ENCODE results near the gene IGFBP2.

The IGFBP2 gene

DNA sequence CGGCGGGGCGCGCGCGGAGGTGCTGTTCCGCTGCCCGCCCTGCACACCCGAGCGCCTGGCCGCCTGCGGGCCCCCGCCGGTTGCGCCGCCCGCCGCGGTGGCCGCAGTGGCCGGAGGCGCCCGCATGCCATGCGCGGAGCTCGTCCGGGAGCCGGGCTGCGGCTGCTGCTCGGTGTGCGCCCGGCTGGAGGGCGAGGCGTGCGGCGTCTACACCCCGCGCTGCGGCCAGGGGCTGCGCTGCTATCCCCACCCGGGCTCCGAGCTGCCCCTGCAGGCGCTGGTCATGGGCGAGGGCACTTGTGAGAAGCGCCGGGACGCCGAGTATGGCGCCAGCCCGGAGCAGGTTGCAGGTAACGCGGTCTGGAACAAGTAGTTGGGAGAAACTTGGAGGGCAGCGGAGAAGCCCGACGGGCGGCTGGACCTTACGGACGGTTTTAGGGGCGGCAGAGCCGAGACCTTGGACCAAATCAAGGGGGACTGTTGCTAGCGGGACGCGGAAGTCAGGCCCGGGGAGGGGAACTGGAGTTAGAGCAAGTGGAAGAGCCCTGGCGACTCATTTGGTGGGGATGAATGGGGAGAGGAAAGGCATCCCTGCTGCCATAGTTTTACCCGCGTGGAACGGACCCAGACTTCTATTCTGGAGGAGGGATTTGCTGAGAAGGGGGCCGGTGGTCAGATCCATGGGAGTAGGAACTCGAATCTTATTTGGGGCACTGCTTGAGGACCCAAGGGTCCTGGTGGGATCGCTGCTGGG lies 573 bp downstream of the IGFBP2 start:
- no peak for DNase-seq (ENCODE audit: low read depth)
- TF ChIP-seq, protein P1, sequence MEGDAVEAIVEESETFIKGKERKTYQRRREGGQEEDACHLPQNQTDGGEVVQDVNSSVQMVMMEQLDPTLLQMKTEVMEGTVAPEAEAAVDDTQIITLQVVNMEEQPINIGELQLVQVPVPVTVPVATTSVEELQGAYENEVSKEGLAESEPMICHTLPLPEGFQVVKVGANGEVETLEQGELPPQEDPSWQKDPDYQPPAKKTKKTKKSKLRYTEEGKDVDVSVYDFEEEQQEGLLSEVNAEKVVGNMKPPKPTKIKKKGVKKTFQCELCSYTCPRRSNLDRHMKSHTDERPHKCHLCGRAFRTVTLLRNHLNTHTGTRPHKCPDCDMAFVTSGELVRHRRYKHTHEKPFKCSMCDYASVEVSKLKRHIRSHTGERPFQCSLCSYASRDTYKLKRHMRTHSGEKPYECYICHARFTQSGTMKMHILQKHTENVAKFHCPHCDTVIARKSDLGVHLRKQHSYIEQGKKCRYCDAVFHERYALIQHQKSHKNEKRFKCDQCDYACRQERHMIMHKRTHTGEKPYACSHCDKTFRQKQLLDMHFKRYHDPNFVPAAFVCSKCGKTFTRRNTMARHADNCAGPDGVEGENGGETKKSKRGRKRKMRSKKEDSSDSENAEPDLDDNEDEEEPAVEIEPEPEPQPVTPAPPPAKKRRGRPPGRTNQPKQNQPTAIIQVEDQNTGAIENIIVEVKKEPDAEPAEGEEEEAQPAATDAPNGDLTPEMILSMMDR (IDR thresholded peaks at IDR 0.05; ENCODE audit: low read depth, low read length, missing control alignments) = no peak
- H3K4me3 ChIP-seq (ENCODE audit: low read depth, low read length) = no peak overlapping the region

DNA sequence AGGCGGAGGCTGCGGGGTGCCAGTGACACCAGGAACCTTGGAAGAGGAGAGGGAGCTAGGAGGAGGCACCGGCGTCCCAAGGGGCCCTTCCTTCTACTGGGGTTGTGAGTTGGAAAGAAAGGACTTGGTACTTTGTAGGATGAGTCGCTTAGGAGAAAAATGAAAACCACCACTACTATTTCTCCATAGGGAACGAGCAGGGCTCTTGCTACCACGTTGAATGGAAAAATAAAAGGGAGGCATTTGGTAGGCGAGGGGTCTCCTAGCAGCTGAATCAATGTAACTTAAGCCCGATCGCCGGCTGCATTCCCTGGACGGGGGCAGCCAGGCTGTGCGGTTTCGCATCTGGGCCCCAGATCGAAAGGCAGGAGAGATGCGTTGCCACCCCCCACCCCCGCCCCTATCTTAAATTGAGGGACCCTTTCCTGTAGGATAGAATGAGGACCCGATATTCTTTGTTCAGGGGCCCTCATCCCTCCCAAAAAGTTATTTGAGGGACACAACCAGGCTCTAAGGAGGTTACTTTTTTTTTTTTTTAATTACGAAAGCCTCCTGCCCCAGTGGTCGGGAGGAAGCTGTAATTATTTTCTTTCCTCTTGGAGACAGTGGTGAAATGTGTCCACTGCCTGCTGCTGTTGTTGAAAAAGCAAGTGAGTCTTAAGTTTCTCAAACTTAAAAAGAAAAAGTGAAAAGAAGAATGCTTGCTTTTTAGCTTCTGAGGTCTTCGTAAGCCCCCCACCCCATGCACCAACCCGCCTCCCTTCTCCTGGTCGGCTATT lies 1.3 kb downstream of the IGFBP2 start:
- no peak overlapping the region for H3K4me3 ChIP-seq (ENCODE audit: low read depth, low read length)
- no peak for DNase-seq (ENCODE audit: low read depth)
- TF ChIP-seq, protein P1 (IDR thresholded peaks at IDR 0.05; ENCODE audit: low read depth, low read length, missing control alignments) = no peak

DNA sequence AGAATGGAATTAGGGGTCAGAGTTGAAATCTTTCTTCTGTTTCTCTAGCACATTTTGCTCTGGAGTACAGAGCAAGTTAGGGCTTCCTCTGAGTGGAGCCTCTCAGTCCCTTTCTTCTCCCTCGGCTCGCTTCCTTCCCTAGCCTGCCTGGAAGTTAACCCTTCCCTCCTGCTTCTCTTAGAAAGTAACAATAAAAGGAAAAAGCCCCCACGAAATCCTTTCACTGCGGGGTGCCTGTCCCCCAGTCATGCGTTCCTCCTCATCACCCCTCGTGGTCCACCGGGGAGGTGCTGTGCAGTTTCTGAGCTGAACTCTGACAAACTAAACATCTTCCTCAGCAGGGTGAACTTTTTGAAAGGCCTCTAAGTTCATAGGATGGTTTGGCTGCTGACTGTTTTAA lies 2.0 kb downstream of the IGFBP2 start:
- DNase-seq (ENCODE audit: low read depth) = no peak
- TF ChIP-seq, protein P1 (IDR thresholded peaks at IDR 0.05; ENCODE audit: low read depth, low read length, missing control alignments) = no peak
- H3K4me3 ChIP-seq (ENCODE audit: low read depth, low read length) = no peak overlapping the region

DNA sequence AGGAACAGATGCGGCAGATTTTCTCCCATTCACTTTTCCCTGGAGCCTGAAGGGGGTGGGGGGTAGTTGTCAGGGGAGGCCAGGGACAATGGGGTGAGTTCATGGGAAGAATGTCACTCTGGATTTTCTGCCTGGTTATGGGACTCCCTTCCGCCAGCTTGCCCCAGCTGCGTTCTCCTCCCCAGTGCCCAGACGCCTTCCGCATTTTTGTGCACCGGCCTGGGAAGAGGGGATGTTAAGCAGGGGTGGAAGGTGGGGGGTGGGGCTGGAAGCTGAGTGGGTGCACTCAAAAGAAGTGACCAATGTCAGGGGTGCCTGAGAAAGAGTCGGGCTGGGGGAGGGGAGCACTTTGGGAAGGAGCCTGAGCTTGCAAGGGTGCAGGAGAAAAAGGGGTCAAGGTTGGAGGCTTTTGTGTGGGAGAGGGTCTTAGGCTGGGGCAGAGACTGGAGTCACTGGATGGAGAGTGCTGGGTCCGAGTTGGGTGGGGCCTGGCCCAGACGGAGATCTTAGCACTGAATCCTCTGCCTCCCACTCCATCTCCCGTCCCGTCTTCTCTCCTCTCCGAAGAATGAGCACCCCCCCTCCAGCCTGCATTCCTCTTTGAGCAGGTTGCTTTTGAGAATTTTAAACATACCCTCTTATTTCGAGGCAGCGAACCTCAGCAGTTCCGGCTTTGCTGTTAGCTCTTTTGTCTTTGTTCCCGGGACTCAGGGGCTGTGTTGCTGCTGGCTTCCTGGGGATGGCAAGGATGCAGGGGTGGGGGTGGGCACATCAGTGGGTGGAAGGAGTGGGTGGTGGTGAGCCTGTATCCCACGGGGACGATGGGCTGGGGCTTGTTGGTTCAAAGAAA lies 2.7 kb downstream of the IGFBP2 start:
- H3K4me3 ChIP-seq (ENCODE audit: low read depth, low read length) = no peak overlapping the region
- TF ChIP-seq, protein P1 (IDR thresholded peaks at IDR 0.05; ENCODE audit: low read depth, low read length, missing control alignments) = no peak
- DNase-seq (ENCODE audit: low read depth) = no peak

DNA sequence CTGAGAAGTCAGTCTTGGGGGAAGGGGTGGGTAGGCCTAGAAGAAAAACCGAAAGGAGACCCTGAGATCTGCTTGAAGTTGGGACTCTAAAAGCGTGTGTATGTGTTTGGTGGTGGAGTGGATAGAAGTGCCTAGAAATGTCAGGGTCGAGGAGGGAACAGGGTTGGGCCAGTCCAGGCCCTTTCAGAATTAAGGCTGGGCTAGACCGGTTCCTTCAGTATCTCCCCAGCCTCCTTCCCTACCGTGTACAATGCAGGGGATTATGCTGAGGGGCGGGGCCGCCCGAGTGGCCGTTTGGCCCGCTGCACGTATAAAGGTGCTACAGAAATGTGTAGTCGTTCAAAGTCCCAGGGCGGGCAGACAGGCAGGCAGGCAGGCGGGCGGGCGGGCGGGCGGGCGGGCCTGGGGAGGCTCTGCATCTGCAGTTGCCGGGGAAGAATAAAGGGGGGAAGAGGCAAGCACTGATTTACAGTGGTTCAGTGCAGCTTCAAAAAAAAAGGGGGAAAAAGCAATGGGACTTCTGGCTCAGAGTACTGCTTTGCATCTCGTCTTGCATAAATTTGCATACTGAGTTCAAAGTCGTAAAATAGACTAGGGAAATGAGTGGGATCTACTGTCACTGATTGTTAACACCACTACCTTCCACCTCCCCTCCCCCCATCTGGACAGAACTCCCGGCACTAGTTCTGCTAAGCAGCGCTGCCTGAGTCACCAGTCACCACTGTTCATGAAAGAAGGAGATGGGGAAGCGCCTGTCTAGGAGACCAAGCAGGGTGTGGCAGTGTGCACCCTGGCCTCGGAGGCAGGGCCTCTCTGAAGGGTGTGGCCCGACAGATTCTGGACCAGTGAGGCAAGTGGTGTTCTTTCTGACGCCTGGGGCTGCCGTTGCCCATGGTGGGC lies 3.6 kb downstream of the IGFBP2 start:
- TF ChIP-seq, protein P1 (IDR thresholded peaks at IDR 0.05; ENCODE audit: low read depth, low read length, missing control alignments) = no peak
- DNase-seq (ENCODE audit: low read depth) = no peak
- H3K4me3 ChIP-seq (ENCODE audit: low read depth, low read length) = no peak overlapping the region

DNA sequence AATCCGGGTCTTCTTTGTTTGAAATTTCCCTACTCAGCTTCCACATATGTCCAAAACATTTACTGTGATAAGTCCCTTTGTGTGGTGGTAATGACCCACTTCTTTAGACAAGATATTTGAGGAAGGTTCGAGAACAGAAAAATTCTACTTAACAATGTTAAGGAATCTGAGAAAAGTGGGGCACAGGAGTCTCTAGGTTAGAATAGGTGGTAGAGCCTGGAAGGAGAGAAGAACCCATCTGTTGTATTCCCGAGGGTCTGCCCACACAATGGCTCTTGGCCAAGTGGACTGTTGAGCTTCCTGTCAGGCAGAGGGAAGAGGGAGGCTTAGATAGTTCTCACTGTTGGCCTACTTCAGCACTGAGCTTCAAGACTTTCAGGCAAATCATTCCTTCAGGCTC lies 4.3 kb downstream of the IGFBP2 start:
- DNase-seq (ENCODE audit: low read depth) = no peak
- H3K4me3 ChIP-seq (ENCODE audit: low read depth, low read length) = no peak overlapping the region
- TF ChIP-seq, protein P1 (IDR thresholded peaks at IDR 0.05; ENCODE audit: low read depth, low read length, missing control alignments) = no peak

Measured in GM12864 (cell line).